HG03159 (cell line): Measurements from ENCODE around the gene SPIN2B.
"Not testable (repeated sequence)": the region's sequence is repeated elsewhere in the genome, so short reads cannot be mapped to it uniquely, and the experiment has no call there.

Experiments used
- ATAC-seq: cut with Tn5 transposase; IDR thresholded peaks from one replicate; pipeline ENCODE4 v1.9.1; 2021; ENCODE audit warnings: mild to moderate bottlenecking, moderate library complexity; ENCODE audit not compliant: unreplicated experiment

SPIN2B gene

DNA sequence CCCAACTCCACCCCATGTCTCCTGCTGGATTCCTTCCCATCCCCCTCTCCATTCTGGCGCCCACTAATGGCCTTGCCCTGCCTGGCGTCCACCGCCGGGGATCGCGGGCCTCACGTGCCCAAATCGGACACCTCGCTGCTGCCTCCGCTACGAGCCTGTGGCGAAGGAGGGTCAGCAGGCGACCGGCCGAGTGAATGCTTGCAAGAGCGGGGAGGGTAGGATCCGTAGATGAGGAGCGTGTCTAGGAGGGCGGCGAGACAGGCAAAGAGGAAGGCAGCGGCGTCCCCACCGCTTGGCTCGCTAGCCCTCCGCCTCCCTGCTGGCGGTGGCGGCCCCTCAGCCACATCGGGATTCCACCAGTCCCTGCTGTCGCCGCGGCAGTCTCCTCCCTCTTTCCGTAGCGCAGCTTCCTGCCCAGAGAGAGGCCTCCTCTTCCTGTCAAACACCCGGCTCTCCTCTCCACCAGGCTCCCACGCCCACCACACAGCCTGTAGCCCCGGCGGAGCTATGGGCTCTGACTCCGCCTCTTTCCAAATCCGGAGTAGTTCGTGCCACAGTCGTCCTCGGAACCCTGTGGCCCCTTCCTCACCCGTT lies at the start of gene SPIN2B:
TSS of gene SPIN2B (minus strand) at position 387 of the 594 bp plus-strand sequence.
- ATAC-seq: peak; percentile 100

DNA sequence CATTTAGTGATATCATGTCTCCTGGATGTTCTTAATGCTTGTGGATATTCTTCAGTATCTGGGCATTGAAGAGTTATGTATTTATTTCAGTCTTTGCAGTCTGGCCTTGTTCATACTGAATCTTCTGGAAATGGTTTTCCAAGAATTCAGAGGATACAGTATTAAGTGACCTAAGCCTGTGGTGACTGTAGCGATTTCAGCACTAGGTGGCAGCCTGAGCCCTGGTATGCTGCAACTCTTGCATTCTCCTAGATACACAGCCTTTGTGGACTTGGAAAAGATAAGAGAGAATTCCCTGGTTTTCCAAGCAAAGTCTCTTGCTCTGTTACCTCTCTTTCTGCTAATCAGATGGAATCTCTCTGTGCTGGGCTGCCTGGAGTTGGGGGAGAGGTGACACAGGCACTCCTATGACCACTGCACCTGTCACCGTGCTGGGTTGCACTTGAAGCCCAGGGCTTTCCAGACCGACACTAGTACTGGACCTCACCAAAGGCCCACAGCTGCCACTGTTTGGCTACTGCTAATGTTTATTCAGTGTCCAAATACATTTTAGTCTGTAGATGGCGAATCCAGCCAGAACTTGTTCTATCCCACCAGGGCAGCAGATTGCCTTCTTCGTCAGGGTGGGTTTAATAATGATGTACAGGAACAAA lies 35.2 kb upstream of the SPIN2B start:
- ATAC-seq: no peak

DNA sequence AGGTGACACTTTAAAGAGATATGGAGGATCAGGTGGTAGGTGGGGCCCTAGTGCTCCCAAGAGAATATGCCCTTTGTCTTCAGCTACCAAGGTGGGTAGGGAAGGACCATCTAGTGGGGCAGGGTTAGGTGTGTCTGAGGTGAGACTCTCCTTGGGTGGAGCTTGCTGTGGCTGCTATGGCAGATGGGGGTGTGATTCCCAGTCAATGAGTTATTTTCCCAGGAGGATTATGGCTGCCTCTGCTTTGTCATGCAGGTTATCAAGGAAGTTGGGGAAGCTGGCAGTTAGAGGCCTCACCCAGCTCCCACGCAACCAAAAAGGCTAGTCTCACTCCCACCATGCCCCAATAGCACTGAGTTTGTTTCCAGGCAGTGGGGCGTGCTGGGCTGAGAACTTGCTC lies 33.8 kb upstream of the SPIN2B start:
- no peak for ATAC-seq

DNA sequence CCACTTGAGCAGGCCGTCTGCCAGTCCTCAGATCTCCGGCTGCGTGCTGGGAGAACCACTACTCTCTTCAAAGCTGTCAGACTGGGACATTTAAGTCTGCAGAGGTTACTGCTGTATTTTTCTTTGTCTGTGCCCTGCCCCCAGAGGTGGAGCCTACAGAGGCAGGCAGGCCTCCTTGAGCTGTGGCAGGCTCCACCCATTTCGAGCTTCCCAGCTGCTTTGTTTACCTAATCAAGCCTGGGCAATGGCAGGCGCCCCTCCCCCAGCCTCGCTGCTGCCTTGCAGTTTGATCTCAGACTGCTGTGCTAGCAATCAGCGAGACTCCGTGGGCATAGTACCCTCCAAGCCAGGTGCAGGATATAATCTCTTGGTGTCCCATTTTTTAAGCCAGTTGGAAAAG lies 30.9 kb upstream of the SPIN2B start:
- not testable (repeated sequence) for ATAC-seq

DNA sequence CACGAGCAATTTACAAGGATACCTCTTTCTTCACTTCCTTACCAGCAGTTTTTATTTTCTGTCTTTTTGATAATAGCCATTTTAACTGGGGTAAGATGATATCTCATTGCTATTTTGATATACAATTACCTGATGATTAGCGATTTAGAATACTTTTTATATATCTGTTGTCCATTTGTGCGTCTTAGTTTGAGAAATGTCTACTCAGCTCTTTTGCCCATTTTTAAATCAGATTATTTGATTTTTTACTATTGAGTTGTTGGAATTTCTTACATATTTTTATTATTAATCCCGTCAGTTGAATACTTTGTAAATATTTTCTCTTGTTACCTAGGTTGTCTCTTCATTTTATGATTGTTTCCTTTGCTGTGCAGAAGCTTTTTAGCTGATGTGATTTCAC lies 17.3 kb upstream of the SPIN2B start:
- ATAC-seq: no peak

DNA sequence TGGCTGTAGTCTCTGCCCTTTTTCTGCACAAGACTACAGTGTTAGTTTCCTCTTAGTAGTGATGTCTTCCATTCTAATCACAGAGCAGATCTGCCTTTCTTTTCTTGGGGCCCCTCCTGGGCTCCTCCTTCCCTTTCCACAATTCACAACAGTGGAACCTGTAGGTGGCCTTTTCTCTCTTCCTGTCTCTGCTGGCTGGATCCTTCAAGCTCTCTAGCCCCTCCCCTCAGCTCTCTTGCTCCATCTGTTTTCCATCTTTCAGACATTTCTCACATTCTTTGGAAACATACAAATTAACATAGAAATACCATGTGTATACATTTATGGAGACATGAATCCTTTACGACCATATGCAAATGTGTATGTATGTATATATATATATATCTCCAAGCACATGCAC lies 16.2 kb upstream of the SPIN2B start:
- ATAC-seq: no peak

DNA sequence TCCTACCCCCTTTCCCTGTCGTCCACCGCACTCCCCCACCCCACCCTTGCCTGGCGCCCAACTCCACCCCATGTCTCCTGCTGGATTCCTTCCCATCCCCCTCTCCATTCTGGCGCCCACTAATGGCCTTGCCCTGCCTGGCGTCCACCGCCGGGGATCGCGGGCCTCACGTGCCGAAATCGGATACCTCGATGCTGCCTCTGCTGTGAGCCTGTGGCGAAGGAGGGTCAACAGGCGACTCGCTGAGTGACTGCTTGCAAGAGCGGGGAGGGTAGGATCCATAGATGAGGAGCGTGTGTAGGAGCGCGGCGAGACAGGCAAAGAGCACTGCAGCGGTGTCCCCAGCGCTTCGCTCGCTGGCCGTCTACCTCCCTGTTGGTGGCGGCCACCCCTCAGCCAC lies 15.7 kb upstream of the SPIN2B start, which contains the start of gene SPIN2A:
TSS of gene SPIN2A (minus strand) at position 325 of the 400 bp plus-strand sequence. CDS start 800 bp downstream, outside the sequence.
- not testable (repeated sequence) for ATAC-seq

DNA sequence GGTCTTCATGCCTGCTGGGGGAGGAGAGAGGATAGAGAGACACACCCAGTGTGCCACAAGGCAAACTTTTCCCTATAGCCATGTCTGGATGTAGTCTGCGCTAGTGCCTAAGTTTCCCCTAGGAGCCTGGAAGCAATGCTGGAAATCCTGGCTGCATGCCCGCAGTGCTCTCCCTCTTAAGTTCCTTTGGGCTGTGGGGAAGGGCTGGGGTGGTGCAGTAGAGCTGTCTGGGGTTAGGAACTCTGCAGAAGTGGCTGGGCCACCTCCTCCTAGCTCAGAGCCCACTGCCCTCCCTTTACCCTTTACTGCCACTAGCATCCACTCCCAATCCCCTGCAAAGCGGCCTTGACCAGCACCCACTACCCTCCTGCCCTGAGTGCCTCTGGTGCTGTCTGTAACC lies 15.2 kb upstream of the SPIN2B start:
- not testable (repeated sequence) for ATAC-seq

DNA sequence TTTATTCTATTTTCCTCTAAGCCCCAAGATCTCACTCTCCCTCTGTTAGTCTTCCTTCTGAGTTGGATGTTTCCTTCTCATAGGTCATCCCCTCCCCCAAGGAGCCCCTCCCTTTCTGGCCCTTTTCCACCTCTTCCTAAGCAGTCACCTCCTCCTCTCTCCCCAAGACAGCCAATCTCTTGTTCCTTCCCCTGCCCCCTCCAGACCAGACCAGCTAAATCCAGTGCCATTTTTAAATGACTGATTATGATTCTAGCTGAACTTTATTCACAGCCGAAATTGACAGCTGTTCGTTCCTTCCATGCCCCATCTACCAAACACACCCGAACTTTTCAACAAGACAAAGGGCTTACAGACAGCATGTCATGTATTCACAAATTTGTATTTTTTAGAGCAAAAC lies 13.9 kb upstream of the SPIN2B start:
- no peak for ATAC-seq

DNA sequence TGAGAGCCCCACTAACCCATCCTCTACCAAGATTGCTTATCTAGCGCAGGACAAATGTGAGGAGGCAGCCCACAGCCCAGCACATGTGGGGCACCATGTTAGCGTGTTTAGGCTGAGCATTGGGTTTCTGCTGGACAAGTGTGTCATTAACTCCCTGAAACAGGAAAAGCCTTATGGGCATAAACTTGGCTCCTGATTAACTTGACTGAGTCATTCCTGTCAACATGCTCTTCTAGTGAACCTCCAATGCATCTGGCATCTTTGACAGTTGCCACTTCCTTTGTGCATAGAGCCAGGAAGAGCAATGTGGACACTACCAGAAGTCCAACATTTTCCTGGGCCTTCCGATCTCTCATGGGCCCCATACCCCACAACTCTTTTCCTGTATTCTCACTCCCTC lies 13.4 kb upstream of the SPIN2B start:
- ATAC-seq: no peak

DNA sequence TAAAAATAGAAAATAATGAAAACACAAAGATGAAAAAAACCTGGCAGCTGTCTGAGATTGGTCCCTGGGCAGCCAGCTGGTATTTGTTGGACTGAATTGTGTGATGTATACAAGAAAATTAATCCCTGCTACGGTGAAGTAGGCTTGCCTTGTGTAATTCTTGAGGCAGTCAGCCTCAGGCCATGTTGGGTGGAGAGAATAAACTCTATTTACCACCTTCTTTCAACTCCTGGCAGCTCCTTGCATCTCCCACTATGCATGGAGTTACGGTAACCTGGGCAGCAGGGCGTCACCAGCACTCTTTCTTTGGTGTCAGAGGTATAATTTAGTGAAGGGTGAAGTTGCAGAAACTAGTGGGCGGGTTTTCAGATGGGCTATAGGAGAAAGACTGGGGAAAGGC lies 12.4 kb upstream of the SPIN2B start:
- ATAC-seq: no peak

DNA sequence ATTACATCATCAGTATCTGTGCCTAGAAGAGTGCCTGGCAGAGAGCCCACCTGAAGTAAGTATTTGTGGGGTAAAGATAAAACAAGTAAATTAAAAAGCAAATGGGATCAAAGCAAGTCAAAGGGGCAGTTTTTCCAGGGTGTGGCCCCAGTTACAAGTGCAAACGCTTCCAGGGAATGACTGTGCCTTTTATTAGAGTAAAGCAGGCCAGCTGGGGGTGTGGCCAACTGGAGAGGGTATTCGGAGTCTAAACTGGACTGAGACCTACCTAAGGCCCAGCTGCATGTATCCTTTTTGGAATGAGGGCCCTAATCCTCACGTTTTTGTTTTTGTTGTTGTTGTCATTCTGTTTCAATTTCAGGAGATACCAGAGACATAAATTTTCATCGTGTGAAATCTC lies 11.9 kb upstream of the SPIN2B start:
- ATAC-seq: not testable (repeated sequence)

DNA sequence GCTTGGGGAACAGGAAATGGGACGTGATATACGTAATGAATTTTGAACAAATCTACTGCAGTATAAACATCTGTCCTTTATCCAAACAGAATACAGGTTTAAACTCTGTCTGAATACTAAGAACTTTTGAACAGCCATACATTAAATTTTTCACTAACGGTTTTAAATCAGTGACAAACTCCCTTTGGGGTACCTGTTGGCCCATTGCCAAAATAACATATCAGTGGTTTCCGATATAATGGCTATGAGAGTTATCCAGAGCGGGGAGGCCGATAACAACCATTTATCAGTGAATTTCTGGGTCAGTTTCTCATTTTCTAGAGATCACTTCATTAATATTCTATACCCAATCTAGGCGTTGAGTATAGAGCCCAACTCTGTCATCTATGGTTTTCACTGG lies 10.7 kb upstream of the SPIN2B start:
- no peak for ATAC-seq

DNA sequence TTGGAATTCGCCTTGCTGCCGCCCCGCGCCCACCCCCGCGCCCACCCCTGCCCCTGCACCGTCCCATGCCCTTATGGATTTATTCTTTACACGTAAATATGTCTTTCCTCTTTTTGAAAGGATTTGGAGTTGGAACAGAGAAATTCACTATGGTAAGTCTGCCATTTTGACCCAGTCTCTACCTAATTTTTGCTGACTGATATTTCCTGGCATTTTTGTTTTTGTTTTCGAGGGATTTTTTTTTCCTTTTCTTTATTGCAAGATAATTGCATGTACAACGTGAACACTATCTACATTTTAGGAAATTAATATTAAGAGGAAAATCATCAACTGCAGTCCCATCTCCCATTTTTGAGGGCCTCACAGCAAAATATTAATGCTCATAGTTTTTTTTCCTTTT lies 468 bp upstream of the SPIN2B start:
- ATAC-seq: no peak

DNA sequence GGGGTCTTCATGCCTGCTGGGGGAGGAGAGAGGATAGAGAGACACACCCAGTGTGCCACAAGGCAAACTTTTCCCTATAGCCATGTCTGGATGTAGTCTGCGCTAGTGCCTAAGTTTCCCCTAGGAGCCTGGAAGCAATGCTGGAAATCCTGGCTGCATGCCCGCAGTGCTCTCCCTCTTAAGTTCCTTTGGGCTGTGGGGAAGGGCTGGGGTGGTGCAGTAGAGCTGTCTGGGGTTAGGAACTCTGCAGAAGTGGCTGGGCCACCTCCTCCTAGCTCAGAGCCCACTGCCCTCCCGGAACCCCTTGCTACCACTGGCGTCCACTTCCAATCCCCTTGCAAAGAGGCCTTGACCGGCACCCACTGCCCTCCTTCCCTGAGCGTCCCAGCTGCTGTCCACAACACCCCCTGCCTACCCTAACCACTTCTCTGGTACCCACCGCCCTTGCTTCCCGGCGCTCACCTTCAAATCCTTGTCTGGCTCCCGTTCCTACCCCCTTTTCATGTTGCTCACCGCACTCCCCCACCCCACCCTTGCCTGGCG lies 658 bp downstream of the SPIN2B start:
- not testable (repeated sequence) for ATAC-seq

DNA sequence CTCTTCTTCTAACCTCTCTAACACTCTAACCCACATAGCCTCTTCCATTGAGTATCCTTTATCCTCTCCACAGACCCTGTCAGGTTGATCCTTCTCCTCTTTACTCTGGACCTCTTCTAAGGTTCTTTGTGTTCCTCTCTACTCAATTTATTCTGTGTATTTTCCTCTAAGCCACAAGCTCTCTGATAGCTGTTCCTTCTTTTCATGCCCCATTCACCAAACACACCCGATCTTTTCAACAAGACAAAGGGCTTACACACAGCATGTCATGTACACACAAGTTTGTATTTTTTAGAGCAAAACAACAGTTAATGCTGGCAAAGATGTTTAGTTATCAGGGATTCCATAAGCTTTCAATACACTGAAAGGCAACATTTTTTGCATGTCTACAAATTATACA lies 1.9 kb downstream of the SPIN2B start:
- ATAC-seq: no peak

DNA sequence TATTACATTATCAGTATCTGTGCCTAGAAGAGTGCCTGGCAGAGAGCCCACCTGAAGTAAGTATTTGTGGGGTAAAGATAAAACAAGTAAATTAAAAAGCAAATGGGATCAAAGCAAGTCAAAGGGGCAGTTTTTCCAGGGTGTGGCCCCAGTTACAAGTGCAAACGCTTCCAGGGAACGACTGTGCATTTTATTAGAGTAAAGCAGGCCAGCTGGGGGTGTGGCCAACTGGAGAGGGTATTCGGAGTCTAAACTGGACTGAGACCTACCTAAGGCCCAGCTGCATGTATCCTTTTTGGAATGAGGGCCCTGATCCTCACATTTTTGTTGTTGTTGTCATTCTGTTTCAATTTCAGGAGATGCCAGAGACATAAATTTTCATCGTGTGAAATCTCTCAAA lies 3.8 kb downstream of the SPIN2B start:
- ATAC-seq: not testable (repeated sequence)

DNA sequence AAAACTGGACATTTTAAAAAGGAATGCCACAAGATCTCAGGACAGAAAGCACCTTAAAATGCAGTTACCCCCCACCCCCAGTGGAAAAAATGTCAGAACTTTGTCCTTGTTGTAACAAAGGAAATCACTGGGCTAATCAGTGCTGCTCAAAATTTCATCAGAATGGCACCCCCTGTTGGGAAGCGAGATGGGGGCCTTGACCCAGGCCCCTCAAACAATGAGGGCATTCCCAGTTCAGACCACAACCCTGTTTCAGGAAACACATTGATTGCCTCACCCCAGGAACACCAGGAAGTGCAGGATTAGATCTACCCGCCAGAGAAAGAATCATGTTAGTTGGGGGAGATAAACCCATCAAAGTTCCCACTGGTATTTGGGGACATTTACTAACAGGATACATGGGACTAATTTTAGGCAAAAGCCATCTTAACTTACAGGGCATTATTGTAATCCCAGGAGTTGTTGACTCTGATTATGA lies 16.4 kb downstream of the SPIN2B start:
- ATAC-seq: no peak

DNA sequence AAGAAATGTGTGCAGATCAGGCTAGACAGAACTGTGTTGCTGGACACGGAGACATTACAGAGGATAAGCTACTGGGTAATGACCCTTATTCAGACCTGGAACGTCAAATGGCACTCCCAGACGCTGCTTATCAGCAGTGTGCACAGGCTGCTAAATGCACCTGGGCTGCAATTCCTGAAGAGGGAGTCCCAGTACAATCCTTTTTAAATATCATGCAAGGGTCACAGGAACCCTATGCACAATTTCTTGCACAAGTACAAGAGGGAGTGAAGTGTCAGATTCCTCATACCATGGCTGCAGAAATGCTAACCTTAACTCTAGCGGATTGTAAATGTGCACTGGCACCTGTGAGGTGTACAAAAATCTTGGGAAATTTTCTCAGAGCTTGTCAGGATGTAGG lies 16.9 kb downstream of the SPIN2B start:
- ATAC-seq: no peak

DNA sequence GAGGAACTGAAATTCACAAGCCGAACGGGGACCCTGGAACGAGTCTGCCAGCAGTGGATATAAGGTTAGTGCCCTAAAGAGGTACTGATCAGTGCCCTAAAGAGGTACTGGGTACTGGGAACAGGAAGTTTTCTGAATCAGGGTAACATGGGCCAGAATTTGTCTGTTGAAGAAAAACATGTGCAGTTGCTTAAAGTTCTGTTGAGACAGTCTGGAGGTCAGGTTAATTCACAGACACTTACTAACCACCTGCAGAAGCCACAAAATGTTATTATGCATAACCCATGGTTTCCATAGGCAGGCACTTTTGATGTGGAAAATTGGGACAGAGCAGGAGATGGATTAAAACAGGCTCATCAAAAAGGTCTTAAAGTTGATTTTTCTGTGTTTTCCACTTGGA lies 17.9 kb downstream of the SPIN2B start:
- no peak for ATAC-seq

DNA sequence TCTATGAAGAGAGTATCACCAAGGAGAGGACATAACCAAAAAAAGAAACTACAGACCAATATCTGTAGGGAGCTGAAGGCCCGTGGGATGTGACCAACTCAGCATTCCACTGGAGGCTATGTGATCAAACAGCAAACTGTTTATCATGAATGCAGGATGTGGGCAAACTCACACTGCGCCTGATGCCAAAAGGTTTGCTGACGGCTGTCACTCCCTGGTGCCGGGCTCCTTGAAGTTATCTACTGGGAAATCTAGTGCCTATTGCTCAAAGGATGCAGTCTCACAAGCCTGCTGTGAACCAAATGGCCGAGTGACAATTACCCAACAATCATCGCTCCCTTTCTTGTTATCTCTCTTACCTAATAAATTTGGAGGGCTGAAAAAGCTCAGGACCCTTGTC lies 18.4 kb downstream of the SPIN2B start:
- not testable (repeated sequence) for ATAC-seq

DNA sequence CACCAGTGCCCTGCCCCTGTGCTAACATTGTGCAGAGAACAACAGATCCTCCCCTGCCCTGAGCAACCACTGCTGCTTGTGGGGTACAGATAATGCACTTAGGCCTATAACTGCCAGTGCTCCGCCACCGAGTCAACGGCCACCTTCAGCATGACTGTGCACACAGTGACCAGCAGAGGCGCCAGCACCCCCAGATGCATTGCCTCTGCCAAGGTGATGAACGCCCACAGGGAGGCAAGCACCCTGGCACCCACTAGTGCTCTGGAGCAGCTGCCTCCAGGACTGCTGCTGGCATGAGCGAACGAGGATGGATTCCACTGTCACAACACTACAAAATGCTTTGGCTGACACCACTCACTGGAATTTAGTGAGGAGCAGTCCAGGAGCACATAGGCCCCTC lies 38.2 kb downstream of the SPIN2B start:
- ATAC-seq: no peak
